Psoas muscle (tissue), 8 donors: ENCODE data around the gene SETBP1. TPM values are rescaled to one million over a fixed set of nuclear protein-coding genes. Genes with fewer than 3 reads are reported as not detected.

Experiments
- ATAC-seq, 4 donors: fragments of 200-7000 bp; cut with Tn5 transposase; one replicate each; pipeline ENCODE4 v1.9.1; 2020; ENCODE audit warnings: moderate library complexity in 3 of 4, mild to moderate bottlenecking in 2 of 4
- DNase-seq, 2 donors: peaks; one replicate each; pipeline ENCODE4 v3.0.0-alpha.2; 2020
- H3K27ac ChIP-seq: fragments of 200-600 bp; one replicate; pipeline ENCODE4 v1.8.0; 2022
- H3K27me3 ChIP-seq, 3 donors: fragments of 200-600 bp in 1 of 3; one replicate each; pipeline versions ENCODE4 v1.6.1 to v1.8.0; 2013 to 2022; ENCODE audit warnings: low read length in 2 of 3, mild to moderate bottlenecking in 2 of 3, moderate library complexity in 1 of 3; ENCODE audit not compliant: insufficient read depth in 3 of 3
- H3K36me3 ChIP-seq, 2 donors: fragments of 200-600 bp in 1 of 2; one replicate each; pipeline versions ENCODE4 v1.6.1 to v1.8.0; 2013 to 2022; ENCODE audit warnings: low read depth in 1 of 2, mild to moderate bottlenecking in 1 of 2, moderate library complexity in 1 of 2; ENCODE audit not compliant: insufficient read depth in 1 of 2
- H3K4me1 ChIP-seq: fragments of 200-600 bp; one replicate; pipeline ENCODE4 v1.8.0; 2022
- H3K4me3 ChIP-seq: fragments of 200-600 bp; one replicate; pipeline ENCODE4 v1.8.0; 2022; ENCODE audit warnings: mild to moderate bottlenecking
- H3K9me3 ChIP-seq: fragments of 200-600 bp; one replicate; pipeline ENCODE4 v1.8.0; 2022
- WGBS, 3 donors: extraction: QIAGEN DNeasy Blood & Tissue Kit; methylation state at CpG; one replicate each; pipeline versions ENCODE4 v1.1.6 to v1.1.7; 2013; 5-methylcytosine and 5-hydroxymethylcytosine counted together
- intact Hi-C, 2 donors: fragments of 100-400 bp; cut with DNase I; formaldehyde crosslinking; loops; one replicate each; pipeline versions ENCODE4 v1.11.0 to v1.14.2; 2022
- polyA plus RNA-seq, 3 donors: library from polyadenylated mRNA; stranded (reverse); fragments of 200-250 nt; gene quantifications; one replicate each; pipeline ENCODE4 v1.2.3, GENCODE V29; 2013
- total RNA-seq, 4 donors: library from RNA; stranded (reverse); fragmentation: NEBNext Ultra II Directional in 2 of 4; extraction: Animal tissue kit (Norgen Biotek cat#: 25700) in 2 of 4; gene quantifications; one replicate each; pipeline versions ENCODE4 v1.2.1 to v1.2.4, GENCODE V29; 2021 to 2023
- TF ChIP-seq, protein P1 (sequence below): fragments of 200-600 bp; IDR thresholded peaks from one replicate; pipeline ENCODE4 v1.8.0; 2022; ENCODE audit warnings: antibody characterized with exemption
- donor health status: healthy with polysubstance abuse.
- donor health status: DM: no; HTN: no; CAD: no; lungs with moderate emphysema.
- donor health status: Bipolar disorder and iron deficiency.
- donor health status: healthy.
- donor health status: DM: yes; HTN: yes; CAD: no.
- donor health status: DM: no; HTN: no; CAD: no.
- donor health status: DM: no; HTN: no; CAD: no.
- donor health status: DM: yes; HTN: yes; CAD: no.

SETBP1 gene
- total and polyA plus RNA-seq, 7 donors, result 0.61 to 21.0 (median 10.5) TPM

- peak in 1 of 4 donors; percentile 54 for ATAC-seq
- Histone ChIP-seq H3K27ac (no peak overlapping the region), H3K27me3 (no peaks in the 10 kb centered on the region), H3K4me1 (no peaks in the 10 kb centered on the region), H3K36me3 (peaks cover 0 to 5% of the 10 kb centered on the region in 2 donors), H3K4me3 (no peak overlapping the region), H3K9me3 (no peaks in the 10 kb centered on the region)
- 79 to 91% (median 88%) methylated on average over 2 of the region's 2 CpGs for WGBS, 3 donors
- intact Hi-C loops, result no loop called here
- DNase-seq, result no peak
- TF ChIP-seq, protein P1, sequence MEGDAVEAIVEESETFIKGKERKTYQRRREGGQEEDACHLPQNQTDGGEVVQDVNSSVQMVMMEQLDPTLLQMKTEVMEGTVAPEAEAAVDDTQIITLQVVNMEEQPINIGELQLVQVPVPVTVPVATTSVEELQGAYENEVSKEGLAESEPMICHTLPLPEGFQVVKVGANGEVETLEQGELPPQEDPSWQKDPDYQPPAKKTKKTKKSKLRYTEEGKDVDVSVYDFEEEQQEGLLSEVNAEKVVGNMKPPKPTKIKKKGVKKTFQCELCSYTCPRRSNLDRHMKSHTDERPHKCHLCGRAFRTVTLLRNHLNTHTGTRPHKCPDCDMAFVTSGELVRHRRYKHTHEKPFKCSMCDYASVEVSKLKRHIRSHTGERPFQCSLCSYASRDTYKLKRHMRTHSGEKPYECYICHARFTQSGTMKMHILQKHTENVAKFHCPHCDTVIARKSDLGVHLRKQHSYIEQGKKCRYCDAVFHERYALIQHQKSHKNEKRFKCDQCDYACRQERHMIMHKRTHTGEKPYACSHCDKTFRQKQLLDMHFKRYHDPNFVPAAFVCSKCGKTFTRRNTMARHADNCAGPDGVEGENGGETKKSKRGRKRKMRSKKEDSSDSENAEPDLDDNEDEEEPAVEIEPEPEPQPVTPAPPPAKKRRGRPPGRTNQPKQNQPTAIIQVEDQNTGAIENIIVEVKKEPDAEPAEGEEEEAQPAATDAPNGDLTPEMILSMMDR, result no peak
These were observed 356.9 kb downstream of the SETBP1 start for GRCh38 chr18:45037618-45038017.

DNA sequence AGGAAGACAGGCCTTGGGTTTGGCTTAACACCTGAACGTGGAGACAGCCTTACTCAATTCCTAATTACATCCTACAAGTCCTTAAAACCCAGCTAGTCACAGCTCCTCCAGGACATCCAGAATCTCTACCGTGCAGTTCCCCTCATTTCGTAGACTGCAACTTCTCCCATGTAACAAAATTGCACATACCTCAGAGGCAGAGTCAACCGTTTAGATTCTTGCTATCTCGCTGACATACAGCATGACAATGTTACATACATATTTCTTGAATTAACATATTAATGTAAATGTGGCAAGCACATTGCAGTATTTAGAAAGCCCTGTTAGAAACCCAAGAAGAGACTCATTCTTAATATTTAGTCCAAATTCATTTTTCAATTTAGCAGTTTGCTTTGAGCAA lies 358.7 kb downstream of the SETBP1 start:
- DNase-seq, result no peak
- no peaks in the 10 kb centered on the region for H3K4me1 ChIP-seq
- H3K4me3 ChIP-seq, result no peak overlapping the region
- no peak overlapping the region for H3K27ac ChIP-seq
- no peaks in the 10 kb centered on the region for H3K9me3 ChIP-seq
- TF ChIP-seq, protein P1, result no peak
- ATAC-seq, result no peak
- H3K36me3 ChIP-seq, result peaks cover 0 to 5% of the 10 kb centered on the region in 2 donors
- intact Hi-C loops, result no loop called here
- no peaks in the 10 kb centered on the region for H3K27me3 ChIP-seq
- 78 to 90% (median 78%) methylated on average over 5 of the region's 5 CpGs for WGBS, 3 donors

DNA sequence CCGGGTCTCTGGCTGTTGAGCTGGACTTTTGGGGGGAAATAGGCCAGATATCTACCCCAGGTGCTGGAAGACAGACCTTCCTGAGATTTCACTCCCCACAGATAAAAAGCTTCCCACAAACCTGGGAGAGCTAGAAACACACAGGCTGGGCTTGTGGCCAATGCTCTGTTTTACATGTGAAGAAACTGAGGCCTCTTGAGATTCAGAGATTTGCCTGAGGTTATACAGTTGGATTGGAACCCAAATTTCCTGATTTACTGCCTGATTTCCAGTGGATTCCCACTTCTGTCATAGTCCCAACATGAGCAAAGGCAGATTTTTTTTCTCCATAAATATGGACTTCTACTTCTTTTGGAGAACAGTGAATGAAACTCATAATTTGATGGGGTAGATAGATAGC lies 360.2 kb downstream of the SETBP1 start:
- Histone ChIP-seq H3K4me3 (no peak overlapping the region), H3K27ac (no peak overlapping the region), H3K4me1 (no peaks in the 10 kb centered on the region), H3K27me3 (no peaks in the 10 kb centered on the region), H3K9me3 (no peaks in the 10 kb centered on the region), H3K36me3 (peaks cover 0 to 5% of the 10 kb centered on the region in 2 donors)
- TF ChIP-seq, protein P1, result no peak
- intact Hi-C loops, result no loop called here
- 54 to 81% (median 76%) methylated on average over 1 of the region's 1 CpG for WGBS, 3 donors
- ATAC-seq (no peak), DNase-seq (no peak)

GRCh38 chr18:45044787-45045186 lies 364.1 kb downstream of the SETBP1 start:
- no peak overlapping the region for H3K27ac ChIP-seq
- ATAC-seq, result no peak
- 88 to 90% (median 89%) methylated on average over 7 of the region's 7 CpGs for WGBS, 3 donors
- peaks cover under 1% of the 10 kb centered on the region for H3K4me1 ChIP-seq
- no peaks in the 10 kb centered on the region for H3K36me3 ChIP-seq
- H3K4me3 ChIP-seq, result no peak overlapping the region
- no peaks in the 10 kb centered on the region for H3K27me3 ChIP-seq
- TF ChIP-seq, protein P1, result no peak
- DNase-seq, result no peak
- intact Hi-C loops, result no loop called here
- no peaks in the 10 kb centered on the region for H3K9me3 ChIP-seq

DNA sequence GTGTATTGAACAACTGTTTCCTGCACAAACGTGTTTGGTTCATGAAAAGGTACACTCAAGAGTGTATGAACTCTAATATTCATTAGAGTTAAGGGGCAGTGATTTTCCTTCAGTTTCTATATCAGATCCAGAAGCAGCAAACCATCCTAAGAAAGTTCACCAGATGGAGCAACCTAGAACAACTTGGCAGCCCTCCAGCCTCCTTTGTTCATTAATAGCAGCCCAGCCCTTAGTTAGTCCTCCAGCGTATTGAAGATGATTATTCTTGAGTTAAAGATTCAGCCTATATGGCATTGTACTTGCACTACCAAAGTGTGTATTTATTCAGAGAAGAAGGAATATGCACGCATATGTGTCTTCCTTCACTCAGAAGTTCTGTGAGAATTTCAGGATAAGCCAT lies 365.5 kb downstream of the SETBP1 start:
- TF ChIP-seq, protein P1, result no peak
- no peak overlapping the region for H3K4me3 ChIP-seq
- H3K36me3 ChIP-seq, result no peaks in the 10 kb centered on the region
- no peaks in the 10 kb centered on the region for H3K27me3 ChIP-seq
- intact Hi-C loops, result no loop called here
- ATAC-seq (no peak), DNase-seq (no peak)
- H3K9me3 ChIP-seq, result no peaks in the 10 kb centered on the region
- WGBS, 3 donors, result 82 to 91% (median 90%) methylated on average over 3 of the region's 3 CpGs
- H3K27ac ChIP-seq, result no peak overlapping the region
- H3K4me1 ChIP-seq, result peaks cover 10% of the 10 kb centered on the region
